SK-N-SH (cell line): ENCODE results near the gene C3orf52. TPM values are rescaled to one million over a fixed set of nuclear protein-coding genes. Genes with fewer than 3 reads are reported as not detected.
A peak's percentile ranks its signal among the peaks of the same experiment; 100 is the strongest.

Experiments
- CTCF ChIA-PET: fragments of 300-600, 350-600 bp; formaldehyde crosslinking; extraction: SDS; loops from one replicate; lab custom pipeline; 2021; lab: Yijun Ruan, JAX
- POLR2A ChIA-PET: fragments of 350-600 bp; sonication (Branson Sonifier 250); formaldehyde crosslinking; extraction: SDS; loops from one replicate; lab custom pipeline; 2020; ENCODE audit warnings: antibody characterized with exemption, inconsistent platforms; lab: Yijun Ruan, JAX
- DNase-seq: peaks from one replicate; pipeline ENCODE4 v3.0.0; 2012
- H2AFZ ChIP-seq: fragments of 200-600 bp; sonication (generic); 2 replicates; pipeline ENCODE4 v1.8.1; 2016; ENCODE audit warnings: antibody characterized with exemption, mild to moderate bottlenecking, low read depth
- H3F3A ChIP-seq: fragments of 200-600 bp; sonication (generic); replicated peaks from 2 replicates; pipeline ENCODE3; 2016; ENCODE audit warnings: antibody characterized with exemption, mild to moderate bottlenecking; ENCODE audit not compliant: insufficient read depth
- H3K27ac ChIP-seq, 2 experiments: fragments of 200-500 bp in 1 of 2; fragments of 200-600 bp in 1 of 2; sonication (Bioruptor generic) in 1 of 2; sonication (generic), shearing (Covaris generic) in 1 of 2; 2 replicates each; pipeline versions ENCODE4 v1.5.1 to v1.6.1; 2014 to 2016; ENCODE audit warnings: low read depth in 2 of 2, inconsistent platforms in 1 of 2, low read length in 1 of 2, mild to moderate bottlenecking in 1 of 2, mixed read lengths in 1 of 2
- H3K27me3 ChIP-seq: fragments of 200-600 bp; sonication (generic), shearing (Covaris generic); 2 replicates; pipeline ENCODE4 v1.6.1; 2016; ENCODE audit warnings: mixed run types; ENCODE audit not compliant: insufficient read depth
- H3K36me3 ChIP-seq, 2 experiments: fragments of 200-500 bp in 1 of 2; fragments of 200-600 bp in 1 of 2; sonication (Bioruptor generic) in 1 of 2; sonication (generic) in 1 of 2; replicated peaks in 1 of 2; 2 replicates each; pipeline versions ENCODE3 to v1.5.1; 2014 to 2016; ENCODE audit warnings: low read length in 1 of 2, mild to moderate bottlenecking in 1 of 2; ENCODE audit not compliant: insufficient read depth in 2 of 2, control insufficient read depth in 1 of 2
- H3K4me1 ChIP-seq, 2 experiments: fragments of 200-500 bp in 1 of 2; fragments of 200-600 bp in 1 of 2; sonication (Bioruptor generic) in 1 of 2; sonication (generic), shearing (Covaris generic) in 1 of 2; 2 replicates each; pipeline versions ENCODE4 v1.5.1 to v1.6.1; 2014 to 2016; ENCODE audit warnings: low read depth in 1 of 2, low read length in 1 of 2, mixed run types in 1 of 2; ENCODE audit not compliant: insufficient read depth in 2 of 2, control insufficient read depth in 1 of 2
- H3K4me2 ChIP-seq: fragments of 200-600 bp; sonication (generic), shearing (Covaris generic); 2 replicates; pipeline ENCODE4 v1.6.1; 2017; ENCODE audit warnings: mixed run types
- H3K4me3 ChIP-seq, 2 experiments: fragments of 200-500 bp in 1 of 2; fragments of 200-600 bp in 1 of 2; sonication (Bioruptor generic) in 1 of 2; sonication (generic), shearing (Covaris generic) in 1 of 2; 2 replicates each; pipeline versions ENCODE4 v1.5.1 to v1.8.1; 2014 to 2016; ENCODE audit warnings: low read depth in 2 of 2, inconsistent platforms in 1 of 2, low read length in 1 of 2, mild to moderate bottlenecking in 1 of 2, mixed read lengths in 1 of 2, moderate library complexity in 1 of 2
- H3K79me2 ChIP-seq: fragments of 200-600 bp; sonication (generic); 2 replicates; pipeline ENCODE4 v1.8.1; 2017; ENCODE audit warnings: mild to moderate bottlenecking; ENCODE audit not compliant: insufficient read depth
- H3K9ac ChIP-seq: fragments of 200-600 bp; sonication (generic); 2 replicates; pipeline ENCODE4 v1.6.1; 2017; ENCODE audit warnings: mixed run types
- H3K9me2 ChIP-seq: fragments of 200-600 bp; sonication (generic); 2 replicates; pipeline ENCODE4 v1.6.1; 2017; ENCODE audit warnings: mixed run types
- H3K9me3 ChIP-seq: fragments of 200-600 bp; sonication (generic); 2 replicates; pipeline ENCODE4 v1.6.1; 2017; ENCODE audit warnings: mixed run types, mild to moderate bottlenecking, moderate library complexity
- H4K20me1 ChIP-seq: fragments of 200-600 bp; sonication (generic); 2 replicates; pipeline ENCODE4 v1.6.1; 2017; ENCODE audit warnings: mild to moderate bottlenecking, mixed run types; ENCODE audit not compliant: insufficient read depth
- CTCF ChIP-seq: fragments of 200-600 bp; sonication (generic); IDR thresholded peaks from 2 replicates; pipeline ENCODE4 v1.6.1; 2017; ENCODE audit warnings: antibody characterized with exemption, mild to moderate bottlenecking, moderate library complexity
- ELF1 ChIP-seq: IDR thresholded peaks from 2 replicates; pipeline ENCODE4 v1.4.0; 2012
- EP300 ChIP-seq, 2 experiments: IDR thresholded peaks; 2 replicates each; pipeline versions ENCODE4 v1.4.0 to v1.6.1; 2012; ENCODE audit warnings: borderline replicate concordance in 1 of 2, low read depth in 1 of 2, low read length in 1 of 2
- EZH2phosphoT487 ChIP-seq: fragments of 200-600 bp; sonication (generic); IDR thresholded peaks from 2 replicates; pipeline ENCODE4 v1.6.1; 2017; ENCODE audit warnings: low read depth, mixed run types, mild to moderate bottlenecking, antibody characterized with exemption, moderate library complexity, borderline replicate concordance
- GATA2 ChIP-seq: sonication (generic); formaldehyde crosslinking; IDR thresholded peaks from 2 replicates; pipeline ENCODE4 v1.5.0; 2020; ENCODE audit warnings: mild to moderate bottlenecking, missing genetic modification reagents
- IRF3 ChIP-seq: fragments of 150-350 bp; IDR thresholded peaks from 2 replicates; pipeline ENCODE4 v1.6.1; 2016; ENCODE audit warnings: mild to moderate bottlenecking, low read depth, low read length
- JUND ChIP-seq: IDR thresholded peaks from 2 replicates; pipeline ENCODE4 v1.4.0; 2012
- MEF2A ChIP-seq: IDR thresholded peaks from 2 replicates; pipeline ENCODE4 v1.4.0; 2012; ENCODE audit warnings: low read depth, borderline replicate concordance
- NFIC ChIP-seq: IDR thresholded peaks from 2 replicates; pipeline ENCODE4 v1.4.0; 2012; ENCODE audit warnings: borderline replicate concordance
- RCOR1 ChIP-seq: fragments of 150-350 bp; IDR thresholded peaks from 2 replicates; pipeline ENCODE4 v1.6.1; 2017; ENCODE audit warnings: antibody characterized with exemption, low read length
- RFX5 ChIP-seq: IDR thresholded peaks from 2 replicates; pipeline ENCODE4 v1.6.1; 2012; ENCODE audit warnings: mild to moderate bottlenecking, improper control_type of control experiment, low read length
- RXRA ChIP-seq: IDR thresholded peaks from 2 replicates; pipeline ENCODE4 v1.4.0; 2012; ENCODE audit warnings: low read depth, mild to moderate bottlenecking, borderline replicate concordance
- TAF1 ChIP-seq: IDR thresholded peaks from 2 replicates; pipeline ENCODE4 v1.6.1; 2012; ENCODE audit warnings: low read depth, mild to moderate bottlenecking, low read length, moderate library complexity, borderline replicate concordance
- TCF12 ChIP-seq: IDR thresholded peaks from 2 replicates; pipeline ENCODE4 v1.4.0; 2012
- TEAD4 ChIP-seq: IDR thresholded peaks from 2 replicates; pipeline ENCODE4 v1.4.0; 2012; ENCODE audit warnings: mild to moderate bottlenecking, borderline replicate concordance; ENCODE audit not compliant: insufficient read depth
- YY1 ChIP-seq: IDR thresholded peaks from 2 replicates; pipeline ENCODE4 v1.4.0; 2012; ENCODE audit warnings: low read depth, mild to moderate bottlenecking
- WGBS: methylation state at CpG from one replicate; pipeline ENCODE4 v1.1.6; 2017; ENCODE audit warnings: low lambda C conversion rate; 5-methylcytosine and 5-hydroxymethylcytosine counted together
- polyA plus RNA-seq, 3 experiments: library from polyadenylated mRNA; depleted of rRNA; stranded (reverse); fragments of >200 nt; gene quantifications; 2 replicates each; pipeline ENCODE4 v1.2.3, GENCODE V29; 2012
- TF ChIP-seq, protein P1 (sequence below): IDR thresholded peaks from 2 replicates; pipeline ENCODE4 v1.6.1; 2012; ENCODE audit warnings: mild to moderate bottlenecking, low read depth, low read length, moderate library complexity
- TF ChIP-seq, protein P2 (sequence below): IDR thresholded peaks from 2 replicates; pipeline ENCODE4; 2012
- TF ChIP-seq, protein P3 (sequence below): IDR thresholded peaks from 2 replicates; pipeline ENCODE4 v1.4.0; 2012; ENCODE audit warnings: low read depth, borderline replicate concordance

The C3orf52 gene
- polyA plus RNA-seq, 1 of the 3 experiments (the other 2 are of a cell fraction): 5.4 TPM

GRCh38 chr3:112095731-112096130 is 9.5 kb downstream of the C3orf52 start:
- POLR2A ChIA-PET: no interaction called here
- Histone ChIP-seq H3K27ac (peak overlapping the region in 1 of 2 experiments; percentile 12; a peak in 1 of 4 replicates), H3K79me2 (peaks cover 59% of the 10 kb centered on the region)

More at GRCh38 chr3:112095731-112096130, 9.5 kb downstream of the C3orf52 start:
- Histone ChIP-seq H3K9me3 (no peaks in the 10 kb centered on the region), H3F3A (peaks cover 11% of the 10 kb centered on the region), H2AFZ (no peak overlapping the region), H3K9ac (no peak overlapping the region), H4K20me1 (no peaks in the 10 kb centered on the region), H3K9me2 (no peaks in the 10 kb centered on the region), H3K4me3 (no peak overlapping the region), H3K4me1 (peaks cover 0 to 9% of the 10 kb centered on the region in 2 experiments; a peak in 1 of 4 replicates), H3K4me2 (no peak overlapping the region), H3K36me3 (peaks cover 0 to 13% of the 10 kb centered on the region in 2 experiments), H3K27me3 (no peaks in the 10 kb centered on the region)
- no peak for DNase-seq
- no peak for TF ChIP-seq CTCF
- TF ChIP-seq, protein P1, sequence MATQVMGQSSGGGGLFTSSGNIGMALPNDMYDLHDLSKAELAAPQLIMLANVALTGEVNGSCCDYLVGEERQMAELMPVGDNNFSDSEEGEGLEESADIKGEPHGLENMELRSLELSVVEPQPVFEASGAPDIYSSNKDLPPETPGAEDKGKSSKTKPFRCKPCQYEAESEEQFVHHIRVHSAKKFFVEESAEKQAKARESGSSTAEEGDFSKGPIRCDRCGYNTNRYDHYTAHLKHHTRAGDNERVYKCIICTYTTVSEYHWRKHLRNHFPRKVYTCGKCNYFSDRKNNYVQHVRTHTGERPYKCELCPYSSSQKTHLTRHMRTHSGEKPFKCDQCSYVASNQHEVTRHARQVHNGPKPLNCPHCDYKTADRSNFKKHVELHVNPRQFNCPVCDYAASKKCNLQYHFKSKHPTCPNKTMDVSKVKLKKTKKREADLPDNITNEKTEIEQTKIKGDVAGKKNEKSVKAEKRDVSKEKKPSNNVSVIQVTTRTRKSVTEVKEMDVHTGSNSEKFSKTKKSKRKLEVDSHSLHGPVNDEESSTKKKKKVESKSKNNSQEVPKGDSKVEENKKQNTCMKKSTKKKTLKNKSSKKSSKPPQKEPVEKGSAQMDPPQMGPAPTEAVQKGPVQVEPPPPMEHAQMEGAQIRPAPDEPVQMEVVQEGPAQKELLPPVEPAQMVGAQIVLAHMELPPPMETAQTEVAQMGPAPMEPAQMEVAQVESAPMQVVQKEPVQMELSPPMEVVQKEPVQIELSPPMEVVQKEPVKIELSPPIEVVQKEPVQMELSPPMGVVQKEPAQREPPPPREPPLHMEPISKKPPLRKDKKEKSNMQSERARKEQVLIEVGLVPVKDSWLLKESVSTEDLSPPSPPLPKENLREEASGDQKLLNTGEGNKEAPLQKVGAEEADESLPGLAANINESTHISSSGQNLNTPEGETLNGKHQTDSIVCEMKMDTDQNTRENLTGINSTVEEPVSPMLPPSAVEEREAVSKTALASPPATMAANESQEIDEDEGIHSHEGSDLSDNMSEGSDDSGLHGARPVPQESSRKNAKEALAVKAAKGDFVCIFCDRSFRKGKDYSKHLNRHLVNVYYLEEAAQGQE: no peak
- TF ChIP-seq JUND: no peak
- no peak for TF ChIP-seq TCF12
- TF ChIP-seq MEF2A: no peak
- no peak for TF ChIP-seq GATA2 (CRISPR knock-in tag)
- no peak for TF ChIP-seq RFX5
- TF ChIP-seq TAF1: no peak
- TF ChIP-seq RXRA: no peak
- TF ChIP-seq NFIC: no peak
- TF ChIP-seq, protein P2, sequence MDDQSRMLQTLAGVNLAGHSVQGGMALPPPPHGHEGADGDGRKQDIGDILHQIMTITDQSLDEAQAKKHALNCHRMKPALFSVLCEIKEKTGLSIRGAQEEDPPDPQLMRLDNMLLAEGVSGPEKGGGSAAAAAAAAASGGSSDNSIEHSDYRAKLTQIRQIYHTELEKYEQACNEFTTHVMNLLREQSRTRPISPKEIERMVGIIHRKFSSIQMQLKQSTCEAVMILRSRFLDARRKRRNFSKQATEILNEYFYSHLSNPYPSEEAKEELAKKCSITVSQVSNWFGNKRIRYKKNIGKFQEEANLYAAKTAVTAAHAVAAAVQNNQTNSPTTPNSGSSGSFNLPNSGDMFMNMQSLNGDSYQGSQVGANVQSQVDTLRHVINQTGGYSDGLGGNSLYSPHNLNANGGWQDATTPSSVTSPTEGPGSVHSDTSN: no peak
- no peak for TF ChIP-seq TEAD4
- TF ChIP-seq RCOR1: no peak
- no peak for TF ChIP-seq EP300 (IDR thresholded peaks at IDR 0.05; ENCODE audit: borderline replicate concordance in 1 of 2, low read depth in 1 of 2, low read length in 1 of 2)
- no peak for TF ChIP-seq ELF1
- TF ChIP-seq, protein P3, sequence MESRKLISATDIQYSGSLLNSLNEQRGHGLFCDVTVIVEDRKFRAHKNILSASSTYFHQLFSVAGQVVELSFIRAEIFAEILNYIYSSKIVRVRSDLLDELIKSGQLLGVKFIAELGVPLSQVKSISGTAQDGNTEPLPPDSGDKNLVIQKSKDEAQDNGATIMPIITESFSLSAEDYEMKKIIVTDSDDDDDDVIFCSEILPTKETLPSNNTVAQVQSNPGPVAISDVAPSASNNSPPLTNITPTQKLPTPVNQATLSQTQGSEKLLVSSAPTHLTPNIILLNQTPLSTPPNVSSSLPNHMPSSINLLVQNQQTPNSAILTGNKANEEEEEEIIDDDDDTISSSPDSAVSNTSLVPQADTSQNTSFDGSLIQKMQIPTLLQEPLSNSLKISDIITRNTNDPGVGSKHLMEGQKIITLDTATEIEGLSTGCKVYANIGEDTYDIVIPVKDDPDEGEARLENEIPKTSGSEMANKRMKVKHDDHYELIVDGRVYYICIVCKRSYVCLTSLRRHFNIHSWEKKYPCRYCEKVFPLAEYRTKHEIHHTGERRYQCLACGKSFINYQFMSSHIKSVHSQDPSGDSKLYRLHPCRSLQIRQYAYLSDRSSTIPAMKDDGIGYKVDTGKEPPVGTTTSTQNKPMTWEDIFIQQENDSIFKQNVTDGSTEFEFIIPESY: no peak
- TF ChIP-seq EZH2phosphoT487: no peak
- TF ChIP-seq YY1: no peak
- no peak for TF ChIP-seq IRF3
- CTCF ChIA-PET: interaction anchor here (0.7 to 1.3 kb wide), 2 partner anchors 13 to 424 kb away, joined by 3 read pairs; no protein-coding TSS in a partner anchor
- 48% methylated on average over 2 of the region's 2 CpGs for WGBS
